IMR-90 (cell line): ENCODE measurements around the gene F13A1. TPM values are rescaled to one million over a fixed set of nuclear protein-coding genes. Genes with fewer than 3 reads are reported as not detected.

Source experiments
- ATAC-seq: fragments of 200-7000 bp; cut with Tn5 transposase; 2 replicates; pipeline ENCODE4 v1.9.1; 2020; ENCODE audit warnings: low read depth, mild to moderate bottlenecking, moderate library complexity
- BruUV-seq: library from RNA; stranded (reverse); fragments of 400-500 nt; replicated peaks from 2 replicates; lab custom pipeline; 2021; lab: Mats Ljungman, UMichigan
- CTCF ChIA-PET: fragments of 300-600 bp; formaldehyde crosslinking; extraction: SDS; loops from one replicate; lab custom pipeline; 2021; ENCODE audit warnings: antibody characterized with exemption; lab: Yijun Ruan, JAX
- POLR2A ChIA-PET: fragments of 300-600 bp; sonication (Branson Sonifier 250); formaldehyde crosslinking; loops from one replicate; lab custom pipeline; 2022; ENCODE audit warnings: antibody characterized with exemption; ENCODE audit not compliant: unreplicated experiment; lab: Charles Lee
- DNase-seq: peaks from one replicate; pipeline ENCODE4 v3.0.0; 2013
- H2AFZ ChIP-seq: replicated peaks from 2 replicates; pipeline ENCODE3; 2013; ENCODE audit warnings: low read length, mild to moderate bottlenecking; ENCODE audit not compliant: poor library complexity
- H2AK5ac ChIP-seq: 2 replicates; pipeline ENCODE4 v1.6.1; 2013; ENCODE audit warnings: low read depth, low read length, inconsistent platforms
- H2AK9ac ChIP-seq: replicated peaks from 2 replicates; pipeline ENCODE3; 2013; ENCODE audit warnings: mild to moderate bottlenecking, low read depth, low read length, moderate library complexity; ENCODE audit not compliant: poor library complexity
- H2BK120ac ChIP-seq: 2 replicates; pipeline ENCODE4 v1.6.1; 2013; ENCODE audit warnings: low read depth, low read length, inconsistent platforms
- H2BK15ac ChIP-seq: 3 replicates; pipeline ENCODE4 v1.6.1; 2013; ENCODE audit warnings: low read depth, low read length, inconsistent platforms
- H2BK20ac ChIP-seq: 2 replicates; pipeline ENCODE4 v1.6.1; 2013; ENCODE audit warnings: low read depth, mild to moderate bottlenecking, inconsistent platforms, low read length, moderate library complexity
- H2BK5ac ChIP-seq: 2 replicates; pipeline ENCODE4 v1.6.1; 2013; ENCODE audit warnings: mild to moderate bottlenecking, low read depth, low read length, inconsistent platforms; ENCODE audit not compliant: poor library complexity, severe bottlenecking
- H3K14ac ChIP-seq: replicated peaks from 2 replicates; pipeline ENCODE4 v1.6.1; 2013; ENCODE audit warnings: low read depth, low read length, inconsistent platforms
- H3K18ac ChIP-seq: 2 replicates; pipeline ENCODE4 v1.6.1; 2013; ENCODE audit warnings: low read depth, low read length, control low read depth
- H3K23ac ChIP-seq: 2 replicates; pipeline ENCODE4 v1.6.1; 2013; ENCODE audit warnings: low read depth, low read length, inconsistent platforms
- H3K27ac ChIP-seq: 2 replicates; pipeline ENCODE4 v1.5.1; 2013; ENCODE audit warnings: mild to moderate bottlenecking, control low read depth, low read length; ENCODE audit not compliant: insufficient read depth
- H3K27me3 ChIP-seq: 2 replicates; pipeline ENCODE4 v1.6.1; 2013; ENCODE audit warnings: low read length; ENCODE audit not compliant: control insufficient read depth, insufficient read depth
- H3K36me3 ChIP-seq: 2 replicates; pipeline ENCODE4 v1.6.1; 2013; ENCODE audit warnings: low read length, mixed read lengths; ENCODE audit not compliant: control insufficient read depth, insufficient read depth
- H3K4ac ChIP-seq: 2 replicates; pipeline ENCODE4 v1.6.1; 2013; ENCODE audit warnings: low read depth, low read length, inconsistent platforms
- H3K4me1 ChIP-seq: 2 replicates; pipeline ENCODE4 v1.6.1; 2013; ENCODE audit warnings: low read length, mixed read lengths; ENCODE audit not compliant: control insufficient read depth, insufficient read depth
- H3K4me2 ChIP-seq: 2 replicates; pipeline ENCODE4 v1.6.1; 2013; ENCODE audit warnings: low read depth, mild to moderate bottlenecking, control low read depth, low read length, moderate library complexity
- H3K4me3 ChIP-seq: 2 replicates; pipeline ENCODE4 v1.5.1; 2013; ENCODE audit warnings: low read depth, mild to moderate bottlenecking, control low read depth, low read length, moderate library complexity; ENCODE audit not compliant: insufficient read depth
- H3K56ac ChIP-seq: 2 replicates; pipeline ENCODE4 v1.6.1; 2013; ENCODE audit warnings: low read length, inconsistent platforms; ENCODE audit not compliant: insufficient read depth; ENCODE audit errors: extremely low read depth
- H3K79me1 ChIP-seq, 2 experiments: 2 replicates each; pipeline ENCODE4 v1.6.1; 2013; ENCODE audit warnings: low read length in 2 of 2, inconsistent platforms in 1 of 2, low read depth in 1 of 2
- H3K9ac ChIP-seq: 2 replicates; pipeline ENCODE4 v1.6.1; 2013; ENCODE audit warnings: low read depth, low read length, control low read depth
- H3K9me1 ChIP-seq: 2 replicates; pipeline ENCODE4 v1.6.1; 2013; ENCODE audit warnings: low read length, inconsistent platforms; ENCODE audit not compliant: insufficient read depth
- H3K9me3 ChIP-seq: 2 replicates; pipeline ENCODE4 v1.6.1; 2013; ENCODE audit warnings: low read length; ENCODE audit not compliant: control insufficient read depth, insufficient read depth
- H4K20me1 ChIP-seq: 2 replicates; pipeline ENCODE4 v1.6.1; 2013; ENCODE audit warnings: low read length, inconsistent platforms; ENCODE audit not compliant: insufficient read depth
- H4K5ac ChIP-seq: 2 replicates; pipeline ENCODE4 v1.6.1; 2013; ENCODE audit warnings: mild to moderate bottlenecking, low read depth, low read length, control low read depth
- H4K8ac ChIP-seq, 2 experiments: 2 replicates each; pipeline ENCODE4 v1.6.1; 2013; ENCODE audit warnings: low read depth in 2 of 2, low read length in 2 of 2, control low read depth in 1 of 2, inconsistent platforms in 1 of 2
- H4K91ac ChIP-seq: 2 replicates; pipeline ENCODE4 v1.6.1; 2013; ENCODE audit warnings: low read depth, low read length, inconsistent platforms; ENCODE audit not compliant: insufficient read depth
- MAFK ChIP-seq: IDR thresholded peaks from 2 replicates; pipeline ENCODE4 v1.6.1; 2012; ENCODE audit warnings: low read depth, low read length, improper control_type of control experiment
- WGBS, 2 experiments: methylation state at CpG; one replicate each; pipeline versions ENCODE4 v1.1.5 to v1.1.7; 2013; ENCODE audit warnings: missing lambda C conversion rate in 2 of 2; ENCODE audit not compliant: insufficient read length in 1 of 2; ENCODE audit errors: extremely low coverage in 2 of 2; 5-methylcytosine and 5-hydroxymethylcytosine counted together
- dilution Hi-C: fragments of 300-500 bp; cut with HindIII; formaldehyde crosslinking; loops from one replicate; pipeline ENCODE4 v1.14.3; 2018; ENCODE audit warnings: low sequenced_read_pairs; ENCODE audit not compliant: unreplicated experiment
- in situ Hi-C: fragments of 300-500 bp; cut with MboI; formaldehyde crosslinking; loops from 3 replicates; pipeline ENCODE4 v1.14.3; 2019; ENCODE audit warnings: low sequenced_read_pairs, inconsistent platforms, mixed read lengths
- intact Hi-C: fragments of 100-400 bp; cut with micrococcal nuclease; formaldehyde crosslinking; loops from 2 replicates; pipeline ENCODE4 v1.10.0; 2022
- polyA plus RNA-seq, 3 experiments: library from polyadenylated mRNA; depleted of rRNA; stranded (reverse); fragments of >200 nt; gene quantifications; 2 replicates each; pipeline ENCODE4 v1.2.3, GENCODE V29; 2012; ENCODE audit warnings: low replicate concordance in 1 of 3
- total RNA-seq: library from RNA; depleted of rRNA; stranded (reverse); fragments of >200 nt; gene quantifications from 2 replicates; pipeline ENCODE4 v1.2.3, GENCODE V29; 2012

The F13A1 gene
- total and polyA plus RNA-seq, 2 of the 4 experiments (the other 2 are of a cell fraction) = not detected

- intact Hi-C loops (no loop called here), in situ Hi-C loops (no loop called here), dilution Hi-C loops (no loop called here)
- H4K5ac ChIP-seq = no peak overlapping the region
- H4K91ac ChIP-seq = no peak overlapping the region
- H3K9me3 ChIP-seq = peaks cover 27% of the 10 kb centered on the region
- no peak overlapping the region for H3K23ac ChIP-seq
- H2BK5ac ChIP-seq = no peak overlapping the region
- no TSS peak for BruUV-seq
- no peak overlapping the region for H3K4me2 ChIP-seq
- no peak overlapping the region for H3K18ac ChIP-seq
- no peaks in the 10 kb centered on the region for H3K27me3 ChIP-seq
- H2AFZ ChIP-seq = no peak overlapping the region
- no peak for DNase-seq
- no peak overlapping the region for H3K4me3 ChIP-seq
- no peaks in the 10 kb centered on the region for H3K9me1 ChIP-seq
- no peak overlapping the region for H3K27ac ChIP-seq
- ChIA-PET POLR2A (no interaction called here), CTCF (no interaction called here)
- H4K8ac ChIP-seq = no peak overlapping the region
- H2AK5ac ChIP-seq = no peak overlapping the region
- TF ChIP-seq MAFK = no peak
- no peaks in the 10 kb centered on the region for H4K20me1 ChIP-seq
- H2BK15ac ChIP-seq = no peak overlapping the region
- no peaks in the 10 kb centered on the region for H3K79me1 ChIP-seq
- H2BK20ac ChIP-seq = no peak overlapping the region
- H3K56ac ChIP-seq = no peak overlapping the region
- no peak overlapping the region for H3K4ac ChIP-seq
- H2BK120ac ChIP-seq = no peak overlapping the region
- no peaks in the 10 kb centered on the region for H3K36me3 ChIP-seq
- ATAC-seq = no peak
- no peak overlapping the region for H3K9ac ChIP-seq
- no peak overlapping the region for H2AK9ac ChIP-seq
- no peak overlapping the region for H3K14ac ChIP-seq
- no peaks in the 10 kb centered on the region for H3K4me1 ChIP-seq
- WGBS, 2 experiments = 100% methylated on average over 1 of the region's 4 CpGs; no CpG with 5 or more reads in 1 of the 2 experiments
These were observed 44.8 kb upstream of the F13A1 start for GRCh38 chr6:6365242-6365641.
